Mesendoderm (in vitro differentiated cells): Measurements from ENCODE around the gene MSX2.

Source experiments
- DNase-seq: peaks from one replicate; pipeline ENCODE4 v3.0.0; 2013
- H2AK5ac ChIP-seq: 2 replicates; pipeline ENCODE4 v1.6.1; 2013; ENCODE audit warnings: low read length, inconsistent platforms
- H2BK120ac ChIP-seq: 2 replicates; pipeline ENCODE4 v1.6.1; 2013; ENCODE audit warnings: low read depth, mild to moderate bottlenecking, low read length, moderate library complexity, mixed read lengths
- H2BK15ac ChIP-seq: replicated peaks from 2 replicates; pipeline ENCODE4 v1.6.1; 2013; ENCODE audit warnings: low read depth, mild to moderate bottlenecking, moderate library complexity
- H2BK5ac ChIP-seq: 2 replicates; pipeline ENCODE4 v1.6.1; 2013; ENCODE audit warnings: low read length, inconsistent platforms
- H3K18ac ChIP-seq: 2 replicates; pipeline ENCODE4 v1.6.1; 2013; ENCODE audit warnings: mild to moderate bottlenecking, low read length, mixed read lengths
- H3K23ac ChIP-seq: one replicate; pipeline ENCODE4 v1.6.1; 2013; ENCODE audit warnings: low read length
- H3K27ac ChIP-seq: 2 replicates; pipeline ENCODE4 v1.5.1; 2013; ENCODE audit warnings: low read depth, mild to moderate bottlenecking, inconsistent platforms, low read length, moderate library complexity
- H3K27me3 ChIP-seq: 2 replicates; pipeline ENCODE4 v1.6.1; 2013; ENCODE audit warnings: low read length, control low read depth, mild to moderate bottlenecking, inconsistent platforms; ENCODE audit not compliant: insufficient read depth, poor library complexity
- H3K36me3 ChIP-seq: 2 replicates; pipeline ENCODE4 v1.6.1; 2013; ENCODE audit warnings: low read length, inconsistent platforms; ENCODE audit not compliant: control insufficient read depth, insufficient read depth
- H3K4ac ChIP-seq: one replicate; pipeline ENCODE4 v1.6.1; 2013; ENCODE audit warnings: low read depth, mild to moderate bottlenecking, low read length, moderate library complexity
- H3K4me1 ChIP-seq: 2 replicates; pipeline ENCODE4 v1.6.1; 2013; ENCODE audit warnings: low read depth, low read length, inconsistent platforms; ENCODE audit not compliant: control insufficient read depth
- H3K4me2 ChIP-seq: 2 replicates; pipeline ENCODE4 v1.6.1; 2013; ENCODE audit warnings: low read length
- H3K4me3 ChIP-seq: 2 replicates; pipeline ENCODE4 v1.5.1; 2013; ENCODE audit warnings: mild to moderate bottlenecking, low read length
- H3K56ac ChIP-seq: one replicate; pipeline ENCODE4 v1.6.1; 2013; ENCODE audit warnings: low read length
- H3K79me1 ChIP-seq: 2 replicates; pipeline ENCODE4 v1.6.1; 2013; ENCODE audit warnings: low read length, inconsistent platforms
- H3K79me2 ChIP-seq: 2 replicates; pipeline ENCODE4 v1.6.1; 2013; ENCODE audit warnings: mild to moderate bottlenecking, low read length; ENCODE audit not compliant: control insufficient read depth, insufficient read depth
- H3K9ac ChIP-seq: 2 replicates; pipeline ENCODE4 v1.6.1; 2013; ENCODE audit warnings: low read length, inconsistent platforms
- H4K5ac ChIP-seq: one replicate; pipeline ENCODE4 v1.6.1; 2013; ENCODE audit warnings: low read length
- H4K8ac ChIP-seq: one replicate; pipeline ENCODE4 v1.6.1; 2013; ENCODE audit warnings: low read depth, mild to moderate bottlenecking, control low read depth, low read length, moderate library complexity
- WGBS: extraction: QIAGEN DNeasy Blood & Tissue Kit; methylation state at CpG from one replicate; pipeline ENCODE4 v1.1.7; 2013; ENCODE audit warnings: low lambda C conversion rate, missing lambda C conversion rate; ENCODE audit not compliant: insufficient coverage; ENCODE audit errors: extremely low coverage; 5-methylcytosine and 5-hydroxymethylcytosine counted together

The MSX2 gene

DNA sequence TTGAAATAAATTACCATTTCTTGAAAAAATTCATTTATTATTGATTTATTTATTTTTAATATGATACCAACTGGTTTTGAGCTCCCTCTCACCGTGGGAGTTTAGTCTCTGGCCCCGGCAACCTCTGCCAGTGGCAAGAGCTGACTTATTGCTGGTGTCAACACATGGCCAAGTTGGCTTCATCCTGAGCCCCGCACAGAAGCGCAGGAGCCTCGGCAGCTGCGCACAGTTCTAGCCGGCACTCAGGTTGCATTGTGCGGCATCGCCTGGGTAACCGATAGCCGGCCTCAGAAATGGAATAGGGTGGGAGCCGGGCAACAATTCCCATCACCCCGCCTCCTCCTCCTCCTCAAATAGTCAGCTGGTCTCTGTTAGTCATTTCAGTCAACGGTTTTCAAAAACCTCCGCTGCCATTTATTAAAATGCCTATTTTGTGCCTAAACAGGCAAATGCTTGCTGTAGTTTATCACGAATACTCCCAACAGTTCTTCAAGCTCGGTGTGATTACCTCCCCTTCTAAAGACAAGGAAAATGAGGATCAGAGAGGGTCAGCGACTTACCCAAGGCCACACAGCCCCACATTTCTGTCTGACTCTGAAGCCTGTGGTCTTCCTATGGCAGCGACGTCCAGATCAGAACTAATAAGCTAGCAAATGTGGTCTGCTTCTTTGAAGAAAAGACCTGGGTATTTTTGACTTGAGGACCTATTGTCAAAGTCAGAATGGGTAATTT, 15.7 kb upstream of the MSX2 start:
- no peak for DNase-seq
- Histone ChIP-seq H3K18ac (no peak overlapping the region), H3K79me1 (no peaks in the 10 kb centered on the region), H3K4me1 (no peaks in the 10 kb centered on the region), H3K9ac (no peak overlapping the region), H2BK15ac (no peak overlapping the region), H2BK120ac (no peak overlapping the region), H2BK5ac (no peak overlapping the region), H3K79me2 (no peaks in the 10 kb centered on the region), H3K4me2 (no peak overlapping the region), H3K23ac (no peak overlapping the region), H3K27ac (no peak overlapping the region), H2AK5ac (no peak overlapping the region), H3K36me3 (no peaks in the 10 kb centered on the region), H3K27me3 (no peaks in the 10 kb centered on the region), H3K56ac (no peak overlapping the region), H3K4me3 (no peak overlapping the region), H3K4ac (no peak overlapping the region), H4K5ac (no peak overlapping the region), H4K8ac (no peak overlapping the region)
- WGBS, result no CpG with 5 or more reads among the region's 20 CpGs

DNA sequence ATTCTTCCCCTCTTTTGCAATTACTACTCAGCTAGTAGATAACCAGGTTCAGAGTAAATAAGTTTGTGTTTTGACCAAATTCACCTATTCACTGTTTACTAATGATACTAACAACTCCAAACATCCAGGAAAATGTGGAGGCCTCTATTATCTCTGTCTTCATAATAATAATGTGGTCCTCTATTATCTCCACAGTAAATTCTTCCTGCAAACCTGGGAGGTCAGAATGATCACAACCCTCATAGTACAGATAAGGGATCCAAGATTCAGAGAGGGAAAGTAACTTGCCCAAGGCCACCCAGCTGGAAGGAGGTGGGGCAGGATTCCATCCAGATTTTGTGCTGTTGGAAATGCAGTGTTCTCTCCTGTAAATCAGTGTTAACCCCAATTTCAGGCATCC, 9.6 kb upstream of the MSX2 start:
- Histone ChIP-seq H3K9ac (no peak overlapping the region), H3K56ac (no peak overlapping the region), H4K5ac (no peak overlapping the region), H3K23ac (no peak overlapping the region), H2BK5ac (no peak overlapping the region), H3K27me3 (no peaks in the 10 kb centered on the region), H3K4ac (no peak overlapping the region), H3K4me1 (peaks cover 28% of the 10 kb centered on the region), H4K8ac (no peak overlapping the region), H3K4me2 (no peak overlapping the region), H2BK120ac (no peak overlapping the region), H3K4me3 (no peak overlapping the region), H3K18ac (no peak overlapping the region), H2AK5ac (no peak overlapping the region), H3K36me3 (no peaks in the 10 kb centered on the region), H3K27ac (no peak overlapping the region), H3K79me2 (no peaks in the 10 kb centered on the region), H3K79me1 (no peaks in the 10 kb centered on the region), H2BK15ac (no peak overlapping the region)
- no peak for DNase-seq

DNA sequence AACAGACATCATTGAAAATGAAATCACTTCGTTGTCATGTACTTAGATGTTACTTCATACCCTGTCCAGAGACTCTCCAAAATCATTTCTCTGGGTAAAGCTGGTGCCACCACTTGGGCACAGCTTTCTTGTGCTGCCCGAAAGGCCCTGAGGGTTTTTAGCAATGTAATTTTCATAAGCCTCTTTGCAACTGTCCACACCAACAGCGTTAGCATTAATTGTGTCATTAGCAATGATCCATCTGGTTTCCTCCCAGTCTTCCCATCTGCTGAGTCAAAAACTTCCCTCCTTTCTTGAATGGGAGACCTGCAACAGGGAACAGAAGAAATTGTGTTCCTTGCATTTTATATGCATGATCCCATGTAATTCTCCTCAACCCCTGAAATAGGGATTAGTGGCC, 8.6 kb upstream of the MSX2 start:
- Histone ChIP-seq H3K18ac (no peak overlapping the region), H3K23ac (no peak overlapping the region), H2AK5ac (no peak overlapping the region), H3K4me1 (peaks cover 30% of the 10 kb centered on the region), H3K4me3 (no peak overlapping the region), H3K79me2 (no peaks in the 10 kb centered on the region), H2BK120ac (no peak overlapping the region), H4K8ac (no peak overlapping the region), H3K36me3 (no peaks in the 10 kb centered on the region), H3K9ac (no peak overlapping the region), H3K4ac (no peak overlapping the region), H2BK15ac (peak overlapping the region; percentile 8), H3K79me1 (no peaks in the 10 kb centered on the region), H3K27ac (no peak overlapping the region), H3K4me2 (no peak overlapping the region), H3K56ac (no peak overlapping the region), H3K27me3 (no peaks in the 10 kb centered on the region), H2BK5ac (no peak overlapping the region), H4K5ac (no peak overlapping the region)
- no CpG with 5 or more reads among the region's 3 CpGs for WGBS
- DNase-seq, result no peak

DNA sequence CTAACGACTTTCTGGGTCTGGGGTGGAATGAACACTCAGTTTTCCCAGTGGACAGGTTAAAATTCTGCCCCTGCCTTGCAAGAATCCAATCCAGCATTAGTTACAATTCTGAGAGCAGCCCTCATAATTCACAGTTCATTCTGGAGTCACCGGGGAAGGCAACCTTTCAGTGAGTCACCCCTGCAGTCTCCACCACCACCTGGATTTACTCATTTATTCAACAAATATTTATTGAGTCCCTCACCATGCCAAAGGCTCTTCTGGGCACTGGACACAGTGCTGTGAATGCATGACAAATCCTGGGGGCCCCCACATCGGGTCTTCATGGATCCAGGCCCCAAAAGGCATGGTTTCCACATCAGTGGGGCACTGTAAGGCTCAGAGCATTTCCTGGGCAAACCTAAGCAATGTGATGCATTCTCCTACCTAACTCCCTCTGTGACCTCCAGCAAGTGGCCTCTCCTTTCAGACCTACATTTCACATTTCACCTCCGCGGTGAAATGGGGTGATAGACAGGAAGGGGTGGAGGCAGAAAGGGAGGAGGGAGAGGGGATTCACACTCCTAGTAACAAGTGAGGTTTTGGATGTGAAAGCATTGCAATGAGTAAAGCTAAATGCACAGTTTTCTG, 6.4 kb upstream of the MSX2 start:
- Histone ChIP-seq H3K79me1 (no peaks in the 10 kb centered on the region), H3K56ac (peak overlapping the region; percentile 65), H3K79me2 (no peaks in the 10 kb centered on the region), H3K4me2 (no peak overlapping the region), H3K4me1 (peaks cover 39% of the 10 kb centered on the region), H3K4ac (peak overlapping the region; percentile 98), H3K36me3 (no peaks in the 10 kb centered on the region), H2AK5ac (peak overlapping the region; percentile 27), H3K27ac (no peak overlapping the region), H2BK15ac (no peak overlapping the region), H3K18ac (peak overlapping the region; percentile 93), H4K5ac (no peak overlapping the region), H4K8ac (no peak overlapping the region), H3K4me3 (no peak overlapping the region), H2BK120ac (no peak overlapping the region), H2BK5ac (peak overlapping the region; percentile 58), H3K27me3 (no peaks in the 10 kb centered on the region), H3K23ac (peak overlapping the region; percentile 52), H3K9ac (peak overlapping the region; percentile 19)
- peak; percentile 69 for DNase-seq
- no CpG with 5 or more reads among the region's 5 CpGs for WGBS

DNA sequence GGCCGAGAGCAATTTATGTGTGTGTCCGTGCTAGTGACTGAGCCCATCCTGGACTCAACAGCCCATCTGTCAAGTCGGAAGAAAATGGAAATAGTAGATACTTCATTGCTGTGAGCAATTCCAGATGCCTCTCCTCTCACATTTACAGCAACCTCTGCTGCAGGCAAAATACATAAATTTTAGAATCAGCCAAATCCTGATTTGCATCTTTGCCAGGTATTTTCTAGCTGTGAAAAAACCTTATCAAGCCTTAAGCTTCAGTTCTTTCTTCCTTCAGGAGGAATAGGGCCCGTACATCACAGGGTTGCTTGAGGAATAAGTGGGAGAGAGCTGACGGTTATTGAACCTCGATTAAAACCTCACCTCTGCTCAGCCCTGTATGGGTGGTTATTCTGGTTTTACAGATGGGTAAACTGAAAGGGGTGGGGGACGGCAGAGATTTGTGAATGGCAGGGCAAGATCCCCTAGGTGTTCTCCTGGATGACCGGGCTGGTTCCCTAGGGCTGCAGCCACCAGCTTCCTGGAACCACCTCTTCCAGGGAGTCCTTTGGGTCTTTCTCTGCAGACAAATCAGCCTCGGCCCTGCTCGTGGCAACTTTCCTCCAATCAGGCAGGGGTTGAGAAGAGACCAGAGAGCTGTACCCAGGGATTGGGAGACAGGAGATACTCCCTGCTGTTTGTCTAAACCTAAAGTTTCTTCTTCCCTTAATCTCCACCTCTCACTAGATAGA, 5.3 kb upstream of the MSX2 start:
- H3K18ac ChIP-seq, result peak overlapping the region; percentile 81
- H4K8ac ChIP-seq, result no peak overlapping the region
- H3K56ac ChIP-seq, result peak overlapping the region; percentile 65
- H3K27me3 ChIP-seq, result no peaks in the 10 kb centered on the region
- H3K4ac ChIP-seq, result peak overlapping the region; percentile 98
- H4K5ac ChIP-seq, result no peak overlapping the region
- peak overlapping the region; percentile 26 for H3K9ac ChIP-seq
- no peaks in the 10 kb centered on the region for H3K79me2 ChIP-seq
- H3K23ac ChIP-seq, result peak overlapping the region; percentile 29
- H2BK15ac ChIP-seq, result peak overlapping the region; percentile 66
- peak overlapping the region; percentile 72 for H2BK5ac ChIP-seq
- H3K27ac ChIP-seq, result no peak overlapping the region
- peaks cover 45% of the 10 kb centered on the region for H3K4me1 ChIP-seq
- no peaks in the 10 kb centered on the region for H3K36me3 ChIP-seq
- WGBS, result no CpG with 5 or more reads among the region's 10 CpGs
- H2AK5ac ChIP-seq, result peak overlapping the region; percentile 56
- H3K4me2 ChIP-seq, result no peak overlapping the region
- peak; percentile 47 for DNase-seq
- H2BK120ac ChIP-seq, result peak overlapping the region; percentile 48
- no peak overlapping the region for H3K4me3 ChIP-seq
- no peaks in the 10 kb centered on the region for H3K79me1 ChIP-seq
